K562 (cell line): ENCODE results near the gene SNX25. TPM values are rescaled to one million over a fixed set of nuclear protein-coding genes. Genes with fewer than 3 reads are reported as not detected.
"Not testable (repeated sequence)": the region's sequence is repeated elsewhere in the genome, so short reads cannot be mapped to it uniquely, and the experiment has no call there.

Experiments used
- ATAC-seq: fragments of 200-7000 bp; cut with Tn5 transposase; 3 replicates; pipeline ENCODE4 v1.9.1; 2020; ENCODE audit warnings: moderate library complexity
- BruUV-seq: library from RNA; stranded (reverse); fragments of 400-500 nt; replicated peaks from 2 replicates; lab custom pipeline; 2021; lab: Mats Ljungman, UMichigan
- CTCF ChIA-PET: fragments of 300-600 bp; formaldehyde crosslinking; extraction: SDS; loops from one replicate; lab custom pipeline; 2021; ENCODE audit warnings: low intra/inter-chr PET ratio; lab: Yijun Ruan, JAX
- POLR2A ChIA-PET: fragments of 300-600, 350-650 bp; sonication (Branson Sonifier 250); formaldehyde crosslinking; extraction: SDS; loops from one replicate; lab custom pipeline; 2021; ENCODE audit warnings: antibody characterized with exemption, inconsistent platforms; lab: Yijun Ruan, JAX
- DNase-seq, 4 experiments: peaks; one replicate each; pipeline versions ENCODE4 v3.0.0 to v3.0.0-alpha.2; 2011 to 2018; ENCODE audit warnings: low spot score in 3 of 4, mixed read lengths in 3 of 4; ENCODE audit errors: extremely low read depth in 1 of 4
- FAIRE-seq: peaks from 2 replicates; lab custom pipeline; 2011; peaks lifted over from hg19 to GRCh38; lab: Jason Lieb, UNC
- H2AFZ ChIP-seq: 2 replicates; pipeline ENCODE4 v1.6.0; 2011; ENCODE audit warnings: low read depth, low read length, control low read depth, inconsistent platforms
- H3K27ac ChIP-seq: fragments of 200-600 bp; 3 replicates; pipeline ENCODE4 v1.8.0; 2011; ENCODE audit warnings: low read depth, mild to moderate bottlenecking, control low read depth, inconsistent platforms, low read length, moderate library complexity, mixed read lengths; ENCODE audit errors: extremely low read depth
- H3K27me3 ChIP-seq, 2 experiments: fragments of 300-600 bp in 1 of 2; 2 replicates in 1 of 2; 3 replicates in 1 of 2; pipeline versions ENCODE4 v1.6.0 to v1.8.0; 2011; ENCODE audit warnings: inconsistent platforms in 2 of 2, low read length in 2 of 2, mild to moderate bottlenecking in 1 of 2, mixed read lengths in 1 of 2, moderate library complexity in 1 of 2; ENCODE audit not compliant: control insufficient read depth in 2 of 2, insufficient read depth in 2 of 2
- H3K36me3 ChIP-seq: fragments of 300-600 bp; 3 replicates; pipeline ENCODE4 v1.8.0; 2011; ENCODE audit warnings: mild to moderate bottlenecking, low read length, inconsistent platforms; ENCODE audit not compliant: control insufficient read depth, insufficient read depth
- H3K4me1 ChIP-seq, 2 experiments: fragments of 200-600 bp in 1 of 2; replicated peaks in 1 of 2; 2 replicates in 1 of 2; 3 replicates in 1 of 2; pipeline versions ENCODE4 v1.5.1 to v1.8.0; 2011; ENCODE audit warnings: inconsistent platforms in 2 of 2, low read length in 2 of 2, mild to moderate bottlenecking in 1 of 2, mixed read lengths in 1 of 2, moderate library complexity in 1 of 2; ENCODE audit not compliant: control insufficient read depth in 2 of 2, insufficient read depth in 2 of 2
- H3K4me2 ChIP-seq: 2 replicates; pipeline ENCODE4 v1.6.1; 2011; ENCODE audit warnings: low read length, control low read depth, inconsistent platforms, mixed read lengths; ENCODE audit not compliant: insufficient read depth
- H3K4me3 ChIP-seq: fragments of 200-600 bp; sonication (generic), shearing (Covaris generic); 2 replicates; pipeline ENCODE4 v1.5.1; 2016; ENCODE audit warnings: control low read depth, inconsistent platforms
- H3K79me2 ChIP-seq: fragments of 200-600 bp; 3 replicates; pipeline ENCODE4 v1.8.0; 2011; ENCODE audit warnings: low read length, inconsistent platforms; ENCODE audit not compliant: control insufficient read depth, insufficient read depth
- H3K9ac ChIP-seq, 2 experiments: 2 replicates each; pipeline versions ENCODE4 v1.6.0 to v1.6.1; 2011; ENCODE audit warnings: low read depth in 2 of 2, low read length in 2 of 2, control low read depth in 1 of 2, inconsistent platforms in 1 of 2, mild to moderate bottlenecking in 1 of 2, mixed read lengths in 1 of 2; ENCODE audit not compliant: insufficient read depth in 1 of 2
- H3K9me1 ChIP-seq: one replicate; pipeline ENCODE4 v1.6.0; 2011; ENCODE audit warnings: inconsistent platforms, mild to moderate bottlenecking, low read length, moderate library complexity; ENCODE audit not compliant: control insufficient read depth, insufficient read depth
- H3K9me3 ChIP-seq: replicated peaks from 2 replicates; pipeline ENCODE4 v1.5.1; 2011; ENCODE audit warnings: low read depth, low read length, inconsistent platforms; ENCODE audit not compliant: control insufficient read depth, insufficient read depth
- H4K20me1 ChIP-seq: replicated peaks from 2 replicates; pipeline ENCODE4 v1.6.1; 2011; ENCODE audit warnings: low read length, inconsistent platforms, mixed read lengths; ENCODE audit not compliant: control insufficient read depth, insufficient read depth
- HIVEP1 ChIP-seq: fragments of 250-450 bp; sonication (Bioruptor Pico); IDR thresholded peaks from 2 replicates; pipeline ENCODE4 v1.4.0; 2020; ENCODE audit warnings: mild to moderate bottlenecking
- HMBOX1 ChIP-seq: sonication (generic); IDR thresholded peaks from 2 replicates; pipeline ENCODE4 v1.6.1; 2016
- NFIC ChIP-seq: fragments of 450-650 bp; IDR thresholded peaks from 2 replicates; pipeline ENCODE4 v1.6.1; 2017; ENCODE audit warnings: mild to moderate bottlenecking, inconsistent platforms
- ZNF224 ChIP-seq: sonication (generic); formaldehyde crosslinking; IDR thresholded peaks from 2 replicates; pipeline ENCODE4 v1.8.0; 2022; ENCODE audit warnings: mild to moderate bottlenecking, missing genetic modification reagents
- WGBS: fragments of 100-300 bp; shearing (Covaris generic); methylation state at CpG from one replicate; pipeline ENCODE4 v1.1.6; 2016; ENCODE audit warnings: low coverage, mixed read lengths; ENCODE audit not compliant: insufficient coverage; ENCODE audit errors: missing lambda C conversion rate; 5-methylcytosine and 5-hydroxymethylcytosine counted together
- in situ Hi-C: fragments of 300-500 bp; cut with MboI; formaldehyde crosslinking; loops from 4 replicates; pipeline ENCODE4 v1.15.0; 2018; ENCODE audit warnings: inconsistent platforms, mixed read lengths
- intact Hi-C: fragments of 100-400 bp; cut with micrococcal nuclease; formaldehyde crosslinking; loops from 2 replicates; pipeline ENCODE4 v1.14.2; 2022
- polyA plus RNA-seq, 8 experiments: library from polyadenylated mRNA; depleted of rRNA in 4 of 8; stranded (reverse) in 5 of 8; unstranded in 3 of 8; fragments of >200 nt; fragmentation: Nextera tagmentation in 2 of 8; fragmentation: Illumina TruSeq in 1 of 8; extraction: Ambion mirVana in 2 of 8; extraction: Trizol in 1 of 8; gene quantifications; 2 replicates each; pipeline versions ENCODE4 v1.2.1 to v1.2.3, GENCODE V29; 2011 to 2014; ENCODE audit warnings: inconsistent platforms in 1 of 8, missing spikeins in 1 of 8
- total RNA-seq, 7 experiments: library from RNA; depleted of rRNA in 6 of 7; stranded (reverse); fragments of >200 nt in 6 of 7; fragmentation: Illumina TruSeq in 2 of 7; extraction: Trizol in 2 of 7; gene quantifications; 2 replicates each; pipeline versions ENCODE4 v1.2.1 to v1.2.3, GENCODE V29; 2011 to 2021; ENCODE audit warnings: low replicate concordance in 1 of 7

SNX25 gene
- total and polyA plus RNA-seq, 9 of the 15 experiments (the other 6 are each of a cell fraction or from before 2014, with no cell fraction given), result 2.5 to 23.4 (median 13.3) TPM

- TF ChIP-seq HMBOX1 (no peak), ZNF224 (CRISPR knock-in tag) (no peak), NFIC (peak; percentile 60), HIVEP1 (CRISPR knock-in tag) (no peak)
- TF ChIP-seq, all 486 proteins: peak for 1
- FAIRE-seq (no peak), ATAC-seq (no peak), DNase-seq (no peak)
- WGBS, result 87% methylated on average over 4 of the region's 4 CpGs
- no peak overlapping the region for H3K27ac ChIP-seq
- ChIA-PET CTCF (no interaction called here), POLR2A (no interaction called here)
- 0 out of 2 replicates have a peak, but pooled peaks cover 1% of the 10 kb centered on the region for H3K9me3 ChIP-seq
- H4K20me1 ChIP-seq, result peaks cover 3% of the 10 kb centered on the region; the same call in 1 of the 2 replicates
- in situ Hi-C loops, result no loop called here
- no peaks in the 10 kb centered on the region for H3K9me1 ChIP-seq
- H3K27me3 ChIP-seq, result no peaks in the 10 kb centered on the region
- H3K79me2 ChIP-seq, result peaks cover 3% of the 10 kb centered on the region; the same call in 2 of the 3 replicates
- H3K4me2 ChIP-seq, result no peak overlapping the region
- H3K4me3 ChIP-seq, result no peak overlapping the region
- BruUV-seq, result no TSS peak
- intact Hi-C loops, result no loop called here
- no peaks in the 10 kb centered on the region for H3K36me3 ChIP-seq
- no peak overlapping the region for H2AFZ ChIP-seq
- peaks cover 4 to 7% of the 10 kb centered on the region in 2 experiments; a peak in 4 of 5 replicates for H3K4me1 ChIP-seq
- no peak overlapping the region for H3K9ac ChIP-seq
Measured at GRCh38 chr4:185238750-185239149, 29.4 kb downstream of the SNX25 start.

GRCh38 chr4:185240486-185240885, 31.1 kb downstream of the SNX25 start:
- ATAC-seq, H3K27ac ChIP-seq, CTCF ChIA-PET, intact Hi-C loops, DNase-seq, FAIRE-seq, H3K36me3 ChIP-seq, POLR2A ChIA-PET, BruUV-seq, H3K27me3 ChIP-seq, H3K9ac ChIP-seq, H3K4me2 ChIP-seq, H4K20me1 ChIP-seq, H3K4me3 ChIP-seq, H3K79me2 ChIP-seq, H3K4me1 ChIP-seq, H3K9me1 ChIP-seq, H2AFZ ChIP-seq, H3K9me3 ChIP-seq, in situ Hi-C loops: not testable (repeated sequence)
- WGBS, result no CpG with 5 or more reads among the region's 32 CpGs
